Ascending aorta (tissue), 2 donors: ENCODE measurements around the gene NID1. TPM values are rescaled to one million over a fixed set of nuclear protein-coding genes. Genes with fewer than 3 reads are reported as not detected.
A peak's percentile ranks its signal among the peaks of the same experiment; 100 is the strongest.

Experiments
- DNase-seq, 2 donors: peaks; one replicate each; pipeline ENCODE4 v3.0.0-alpha.2; 2019; ENCODE audit warnings: low spot score in 2 of 2
- H3K27ac ChIP-seq, 2 donors: fragments of 200-600 bp; sonication (generic); one replicate each; pipeline ENCODE4 v1.5.1; 2016 to 2017; ENCODE audit warnings: mild to moderate bottlenecking in 1 of 2
- H3K27me3 ChIP-seq: fragments of 200-600 bp; sonication (generic); one replicate; pipeline ENCODE4 v1.5.1; 2017
- H3K36me3 ChIP-seq, 2 donors: fragments of 200-600 bp; sonication (generic); one replicate each; pipeline ENCODE4 v1.5.1; 2016
- H3K4me1 ChIP-seq, 2 donors: fragments of 200-600 bp; sonication (generic); one replicate each; pipeline ENCODE4 v1.5.1; 2016 to 2017; ENCODE audit warnings: mild to moderate bottlenecking in 1 of 2
- H3K4me3 ChIP-seq, 2 donors: fragments of 200-600 bp; sonication (generic); one replicate each; pipeline ENCODE4 v1.5.1; 2016 to 2017; ENCODE audit warnings: mild to moderate bottlenecking in 1 of 2
- H3K9me3 ChIP-seq, 2 donors: fragments of 200-600 bp; sonication (generic); one replicate each; pipeline ENCODE4 v1.5.1; 2016
- intact Hi-C: fragments of 100-400 bp; cut with DNase I; formaldehyde crosslinking; loops from one replicate; pipeline ENCODE4 v1.15.1; 2023
- total RNA-seq: library from RNA; depleted of rRNA; stranded (reverse); fragments of >200 nt; gene quantifications from one replicate; pipeline ENCODE4 v1.1.0, GENCODE V29; 2016
- TF ChIP-seq, protein P1 (sequence below), 3 experiments: fragments of 200-600 bp in 2 of 3; fragments of 450-650 bp in 1 of 3; sonication (generic) in 2 of 3; IDR thresholded peaks; one replicate each; pipeline ENCODE4 v1.5.1; 2016 to 2019; ENCODE audit warnings: antibody characterized with exemption in 3 of 3, mild to moderate bottlenecking in 1 of 3, moderate library complexity in 1 of 3

Gene NID1
- total RNA-seq, 1 donor from 2014 or later: 172 TPM

DNA sequence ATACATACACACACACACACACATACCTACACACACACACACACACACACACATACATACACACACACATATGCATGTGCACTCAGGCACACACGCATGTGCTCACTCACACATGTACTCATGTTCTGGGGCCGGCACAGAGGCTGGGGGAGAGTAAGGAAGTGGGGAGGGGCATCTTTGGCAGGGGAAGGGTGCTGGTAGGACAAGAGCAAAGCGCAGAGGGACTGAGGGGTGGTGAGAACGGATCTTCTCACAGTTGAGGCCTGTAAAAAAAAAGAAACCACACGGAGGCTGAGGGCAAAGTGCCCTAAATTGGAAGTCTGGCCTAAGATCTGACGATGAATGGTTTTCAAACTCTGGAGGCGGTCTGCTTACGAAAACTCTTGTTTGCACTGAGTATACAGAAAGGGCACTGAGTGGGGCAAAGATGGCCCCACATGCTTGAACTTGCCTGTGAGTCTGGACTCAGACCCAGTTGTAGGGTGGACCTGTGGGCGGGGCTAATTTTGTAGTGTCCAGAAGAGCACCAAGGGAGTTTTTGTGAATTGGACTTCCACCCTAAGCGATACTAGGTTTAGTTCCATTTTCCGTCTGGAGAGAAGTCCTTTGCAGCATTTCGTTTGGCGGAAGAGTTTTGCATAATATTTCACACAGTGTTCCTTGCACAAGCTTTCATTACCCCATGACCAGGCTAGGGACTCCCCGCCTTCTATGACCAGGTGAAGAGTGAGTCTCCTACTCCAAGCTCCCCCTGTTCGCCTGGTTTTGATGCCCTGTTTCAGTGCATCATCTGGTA lies 118.9 kb downstream of the NID1 start:
- H3K27ac ChIP-seq: no peak overlapping the region
- H3K36me3 ChIP-seq: no peaks in the 10 kb centered on the region
- H3K4me3 ChIP-seq: no peak overlapping the region
- H3K27me3 ChIP-seq: no peaks in the 10 kb centered on the region
- intact Hi-C loops: no loop called here
- H3K9me3 ChIP-seq: no peaks in the 10 kb centered on the region
- H3K4me1 ChIP-seq: no peaks in the 10 kb centered on the region
- TF ChIP-seq, protein P1, sequence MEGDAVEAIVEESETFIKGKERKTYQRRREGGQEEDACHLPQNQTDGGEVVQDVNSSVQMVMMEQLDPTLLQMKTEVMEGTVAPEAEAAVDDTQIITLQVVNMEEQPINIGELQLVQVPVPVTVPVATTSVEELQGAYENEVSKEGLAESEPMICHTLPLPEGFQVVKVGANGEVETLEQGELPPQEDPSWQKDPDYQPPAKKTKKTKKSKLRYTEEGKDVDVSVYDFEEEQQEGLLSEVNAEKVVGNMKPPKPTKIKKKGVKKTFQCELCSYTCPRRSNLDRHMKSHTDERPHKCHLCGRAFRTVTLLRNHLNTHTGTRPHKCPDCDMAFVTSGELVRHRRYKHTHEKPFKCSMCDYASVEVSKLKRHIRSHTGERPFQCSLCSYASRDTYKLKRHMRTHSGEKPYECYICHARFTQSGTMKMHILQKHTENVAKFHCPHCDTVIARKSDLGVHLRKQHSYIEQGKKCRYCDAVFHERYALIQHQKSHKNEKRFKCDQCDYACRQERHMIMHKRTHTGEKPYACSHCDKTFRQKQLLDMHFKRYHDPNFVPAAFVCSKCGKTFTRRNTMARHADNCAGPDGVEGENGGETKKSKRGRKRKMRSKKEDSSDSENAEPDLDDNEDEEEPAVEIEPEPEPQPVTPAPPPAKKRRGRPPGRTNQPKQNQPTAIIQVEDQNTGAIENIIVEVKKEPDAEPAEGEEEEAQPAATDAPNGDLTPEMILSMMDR (IDR thresholded peaks at IDR 0.05): no peak
- DNase-seq: no peak

DNA sequence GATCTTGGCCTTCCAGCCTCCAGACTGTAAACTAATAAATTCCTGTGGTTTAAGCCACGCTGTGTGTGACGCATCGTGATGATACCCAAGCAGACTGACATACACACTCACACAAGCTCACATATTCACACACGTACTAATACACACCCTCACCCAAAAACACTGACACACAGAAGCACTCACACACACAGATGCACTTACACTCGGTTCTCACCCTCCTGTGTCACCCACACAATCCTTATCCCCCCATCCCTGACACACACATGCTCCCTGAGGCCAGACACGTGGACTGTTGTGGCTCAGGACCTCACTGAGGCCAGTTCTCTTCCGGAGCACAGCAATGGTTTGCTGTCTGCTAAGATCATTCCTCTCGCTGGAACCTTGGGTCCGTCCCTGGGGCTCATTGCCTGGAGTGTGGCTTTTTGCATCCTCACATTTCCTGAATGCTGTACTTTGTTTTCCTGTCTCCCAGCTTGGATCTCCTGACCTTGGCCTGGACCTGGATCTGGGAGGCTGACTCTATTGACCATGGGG lies 121.2 kb downstream of the NID1 start:
- Histone ChIP-seq H3K4me1 (no peaks in the 10 kb centered on the region), H3K36me3 (no peaks in the 10 kb centered on the region), H3K27me3 (no peaks in the 10 kb centered on the region), H3K9me3 (no peaks in the 10 kb centered on the region), H3K27ac (no peak overlapping the region), H3K4me3 (no peak overlapping the region)
- intact Hi-C loops: no loop called here
- TF ChIP-seq, protein P1 (IDR thresholded peaks at IDR 0.05): no peak
- no peak for DNase-seq

DNA sequence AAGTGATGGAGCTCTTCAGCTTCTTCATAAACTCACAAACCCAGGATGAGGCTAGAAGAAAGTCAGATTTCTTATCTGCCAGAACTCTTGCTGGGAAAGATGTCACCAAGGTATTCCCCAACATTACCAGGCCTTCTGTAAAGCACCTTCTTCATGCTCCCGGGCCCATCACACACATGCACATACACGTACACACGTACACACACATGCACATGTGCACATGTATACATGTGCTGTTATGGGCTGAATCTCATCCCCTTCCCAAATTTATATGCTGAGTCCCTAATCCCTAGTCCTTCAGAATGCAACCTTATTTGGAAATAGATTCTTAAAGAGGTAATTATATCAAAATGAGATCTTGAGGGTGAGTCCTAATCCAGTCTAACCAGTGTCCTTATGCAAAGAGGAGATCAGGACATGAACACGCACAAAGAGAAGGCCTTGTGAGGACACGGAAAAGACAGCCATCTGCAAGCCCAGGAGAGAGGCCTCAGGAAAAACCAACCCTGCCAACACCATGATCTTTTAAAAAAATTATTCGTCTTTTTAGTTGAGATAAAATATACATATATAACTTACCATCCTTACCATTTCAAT lies 121.8 kb downstream of the NID1 start:
- no peaks in the 10 kb centered on the region for H3K36me3 ChIP-seq
- DNase-seq: no peak
- intact Hi-C loops: no loop called here
- no peaks in the 10 kb centered on the region for H3K4me1 ChIP-seq
- H3K27me3 ChIP-seq: no peaks in the 10 kb centered on the region
- no peaks in the 10 kb centered on the region for H3K9me3 ChIP-seq
- H3K27ac ChIP-seq: no peak overlapping the region
- TF ChIP-seq, protein P1 (IDR thresholded peaks at IDR 0.05): no peak
- H3K4me3 ChIP-seq: no peak overlapping the region

DNA sequence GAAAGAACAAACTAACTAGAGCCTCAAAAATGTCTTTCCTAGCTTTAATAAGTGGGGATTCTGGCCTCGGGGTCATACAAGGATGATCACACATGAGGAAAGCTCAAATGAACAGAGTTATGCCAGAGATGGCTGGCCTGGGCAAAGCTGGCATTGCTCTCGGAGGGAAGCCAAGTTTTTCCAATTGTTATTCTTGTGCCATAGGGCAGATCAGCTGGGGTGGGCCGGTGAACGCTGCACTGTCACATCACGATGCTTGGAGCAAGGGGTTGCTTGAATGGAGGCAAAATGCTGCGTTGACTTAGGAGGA lies 122.3 kb downstream of the NID1 start:
- Histone ChIP-seq H3K4me3 (no peak overlapping the region), H3K36me3 (no peaks in the 10 kb centered on the region), H3K27me3 (no peaks in the 10 kb centered on the region), H3K9me3 (no peaks in the 10 kb centered on the region), H3K4me1 (no peaks in the 10 kb centered on the region), H3K27ac (no peak overlapping the region)
- TF ChIP-seq, protein P1 (IDR thresholded peaks at IDR 0.05): no peak
- no peak for DNase-seq
- intact Hi-C loops: no loop called here

DNA sequence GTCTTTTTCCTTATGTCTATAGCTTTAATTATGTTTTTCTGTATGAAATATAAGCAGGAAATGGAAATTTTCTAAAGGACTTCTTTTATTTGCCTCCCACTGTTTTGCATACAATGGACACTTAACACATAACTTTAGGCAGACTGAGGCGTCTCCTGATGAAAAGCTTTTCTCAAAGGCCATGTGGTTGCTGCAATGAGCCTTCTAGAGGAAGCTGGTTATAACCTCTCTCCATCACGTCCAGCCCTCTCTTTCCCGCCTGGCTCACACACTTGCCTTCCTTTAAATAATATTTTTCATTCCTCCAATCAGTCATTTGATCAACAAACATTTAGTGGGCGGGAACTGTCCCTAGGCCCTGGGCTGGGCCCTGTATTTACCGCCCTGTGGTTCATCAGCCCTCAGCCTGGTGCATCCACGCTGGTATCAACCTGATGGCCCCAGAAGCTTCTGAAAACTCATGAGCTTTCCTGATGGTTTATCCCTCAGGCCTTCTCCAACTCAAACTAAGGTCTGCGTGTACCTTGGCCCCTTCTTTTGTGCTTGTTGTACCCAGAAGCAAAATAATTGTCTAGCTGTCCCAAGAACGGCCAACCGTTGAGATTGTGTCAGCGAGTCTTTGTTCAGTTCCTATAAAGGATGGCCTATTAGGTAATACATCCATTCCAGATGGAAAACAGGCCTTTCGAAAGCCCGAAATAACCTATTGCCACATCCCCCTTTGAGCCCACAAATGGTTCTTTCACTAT lies 122.8 kb downstream of the NID1 start:
- Histone ChIP-seq H3K36me3 (no peaks in the 10 kb centered on the region), H3K4me3 (no peak overlapping the region), H3K4me1 (no peaks in the 10 kb centered on the region), H3K27me3 (no peaks in the 10 kb centered on the region), H3K9me3 (no peaks in the 10 kb centered on the region), H3K27ac (peak overlapping the region in 1 of 2 donors; percentile 22)
- intact Hi-C loops: no loop called here
- DNase-seq: no peak
- TF ChIP-seq, protein P1 (IDR thresholded peaks at IDR 0.05): no peak
